SH-SY5Y (cell line): ENCODE results near the gene RAB11FIP4.

Experiments used
- GATA2 ChIP-seq: IDR thresholded peaks from 2 replicates; pipeline ENCODE4 v1.6.1; 2011; ENCODE audit warnings: mild to moderate bottlenecking, low read depth, low read length
- GATA3 ChIP-seq: IDR thresholded peaks from 2 replicates; pipeline ENCODE4 v1.6.1; 2011; ENCODE audit warnings: low read depth, mild to moderate bottlenecking, low read length, moderate library complexity

DNA sequence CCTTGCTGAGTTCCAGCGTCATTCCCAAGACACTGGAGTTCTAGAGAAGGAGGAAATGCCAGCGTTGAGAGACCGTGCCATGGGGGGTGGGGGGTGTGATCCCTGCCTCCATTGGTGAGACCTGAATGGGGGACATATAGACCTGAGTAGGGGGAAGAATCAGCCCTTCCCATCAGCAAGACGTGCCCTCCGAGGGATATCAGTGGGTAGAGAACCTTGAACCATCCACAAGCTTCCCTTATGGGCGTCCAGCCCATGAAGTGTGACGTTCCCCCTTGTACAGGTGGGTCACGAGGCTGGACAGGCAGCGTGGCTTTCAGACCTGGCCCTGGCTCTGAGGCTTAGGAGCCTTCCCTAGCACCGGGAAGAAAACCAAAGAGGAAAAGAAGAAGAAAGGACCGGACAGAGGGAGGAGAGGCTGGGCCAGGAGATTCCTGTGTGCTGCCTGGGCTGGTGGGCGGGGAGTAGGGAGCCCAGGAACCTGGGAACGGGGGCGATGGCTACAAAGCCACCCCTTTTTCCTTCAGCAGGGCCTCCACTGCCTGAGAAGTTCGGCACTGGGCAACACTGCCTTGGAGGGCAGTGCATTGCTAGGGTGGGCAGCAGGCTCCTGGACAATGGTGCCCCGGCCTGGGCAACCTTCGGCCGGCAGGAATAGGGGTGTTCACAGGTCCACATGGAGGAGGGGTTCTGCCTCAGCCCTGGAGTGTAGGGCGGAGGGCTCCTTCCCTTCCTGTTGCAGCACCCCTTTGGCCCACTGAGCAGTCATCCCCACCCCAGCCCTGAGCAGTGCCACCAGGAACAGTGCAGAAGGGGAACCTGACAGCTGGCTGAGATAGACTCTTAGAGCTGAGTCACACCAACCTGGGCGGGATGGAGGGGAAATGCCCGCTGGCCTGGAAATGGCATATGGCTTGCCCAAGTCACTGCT, 7.2 kb downstream of the RAB11FIP4 start:
- TF ChIP-seq GATA3 = no peak
- no peak for TF ChIP-seq GATA2
